ENCODE data around the gene MAP2K5. TPM values are rescaled to one million over a fixed set of nuclear protein-coding genes. Genes with fewer than 3 reads are reported as not detected.

MAP2K5 gene
- total RNA-seq, 4 donors from 2014 or later = 7.2 to 14.2 (median 9.3) TPM

DNA sequence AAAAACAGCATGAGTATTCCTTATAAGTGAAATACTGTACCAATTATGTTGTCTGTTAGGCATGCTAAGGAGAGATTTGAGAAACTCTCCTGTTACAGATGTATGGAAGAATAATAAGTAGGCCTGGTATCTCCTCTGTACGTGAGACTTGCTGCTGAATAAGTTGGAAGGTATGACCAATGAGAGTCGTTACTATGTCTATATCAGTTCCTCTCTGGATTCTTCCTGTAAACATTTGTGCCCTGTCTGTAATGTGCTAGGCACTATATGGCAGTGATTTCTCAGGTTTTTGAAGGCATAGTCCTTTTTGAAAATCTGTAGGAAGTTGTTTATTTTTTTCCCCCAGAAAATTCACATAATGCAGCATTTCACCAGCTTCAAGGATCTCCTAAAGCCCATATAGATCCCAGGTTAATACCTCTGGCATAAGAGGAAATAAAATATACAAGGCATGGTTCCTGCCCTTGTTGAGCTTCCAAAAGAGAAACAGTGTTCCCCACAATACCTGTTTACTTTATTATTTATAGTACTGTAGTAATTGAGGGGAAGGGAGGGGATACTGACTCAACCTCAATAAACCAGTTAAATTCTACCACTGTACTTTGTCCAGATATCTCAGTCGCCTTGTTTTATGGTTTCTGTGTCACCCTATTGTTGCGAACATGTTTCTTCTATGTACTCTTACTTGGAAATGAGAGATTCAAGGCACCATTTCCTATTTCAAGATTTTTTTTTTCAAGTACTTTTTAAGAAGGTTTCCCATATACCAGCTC lies 28.6 kb downstream of the MAP2K5 start:
- no peak for ATAC-seq (ENCODE audit: low FRiP score)
- TF ChIP-seq, protein P1, sequence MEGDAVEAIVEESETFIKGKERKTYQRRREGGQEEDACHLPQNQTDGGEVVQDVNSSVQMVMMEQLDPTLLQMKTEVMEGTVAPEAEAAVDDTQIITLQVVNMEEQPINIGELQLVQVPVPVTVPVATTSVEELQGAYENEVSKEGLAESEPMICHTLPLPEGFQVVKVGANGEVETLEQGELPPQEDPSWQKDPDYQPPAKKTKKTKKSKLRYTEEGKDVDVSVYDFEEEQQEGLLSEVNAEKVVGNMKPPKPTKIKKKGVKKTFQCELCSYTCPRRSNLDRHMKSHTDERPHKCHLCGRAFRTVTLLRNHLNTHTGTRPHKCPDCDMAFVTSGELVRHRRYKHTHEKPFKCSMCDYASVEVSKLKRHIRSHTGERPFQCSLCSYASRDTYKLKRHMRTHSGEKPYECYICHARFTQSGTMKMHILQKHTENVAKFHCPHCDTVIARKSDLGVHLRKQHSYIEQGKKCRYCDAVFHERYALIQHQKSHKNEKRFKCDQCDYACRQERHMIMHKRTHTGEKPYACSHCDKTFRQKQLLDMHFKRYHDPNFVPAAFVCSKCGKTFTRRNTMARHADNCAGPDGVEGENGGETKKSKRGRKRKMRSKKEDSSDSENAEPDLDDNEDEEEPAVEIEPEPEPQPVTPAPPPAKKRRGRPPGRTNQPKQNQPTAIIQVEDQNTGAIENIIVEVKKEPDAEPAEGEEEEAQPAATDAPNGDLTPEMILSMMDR (IDR thresholded peaks at IDR 0.05) = no peak
- no peak for DNase-seq (ENCODE audit: low spot score)

GRCh38 chr15:67571648-67572415 lies 29.3 kb downstream of the MAP2K5 start:
- no peak for DNase-seq (ENCODE audit: low spot score)
- TF ChIP-seq, protein P1 (IDR thresholded peaks at IDR 0.05) = no peak
- no peak for ATAC-seq (ENCODE audit: low FRiP score)

- DNase-seq (ENCODE audit: low spot score) (no peak), ATAC-seq (ENCODE audit: low FRiP score) (no peak)
- TF ChIP-seq, protein P1 (IDR thresholded peaks at IDR 0.05) = no peak
These were observed 30.7 kb downstream of the MAP2K5 start for GRCh38 chr15:67573194-67573593.

- TF ChIP-seq, protein P1 (IDR thresholded peaks at IDR 0.05) = no peak
- ATAC-seq (ENCODE audit: low FRiP score) (no peak), DNase-seq (ENCODE audit: low spot score) (no peak)
These were observed 32.6 kb downstream of the MAP2K5 start for GRCh38 chr15:67575039-67575502.

DNA sequence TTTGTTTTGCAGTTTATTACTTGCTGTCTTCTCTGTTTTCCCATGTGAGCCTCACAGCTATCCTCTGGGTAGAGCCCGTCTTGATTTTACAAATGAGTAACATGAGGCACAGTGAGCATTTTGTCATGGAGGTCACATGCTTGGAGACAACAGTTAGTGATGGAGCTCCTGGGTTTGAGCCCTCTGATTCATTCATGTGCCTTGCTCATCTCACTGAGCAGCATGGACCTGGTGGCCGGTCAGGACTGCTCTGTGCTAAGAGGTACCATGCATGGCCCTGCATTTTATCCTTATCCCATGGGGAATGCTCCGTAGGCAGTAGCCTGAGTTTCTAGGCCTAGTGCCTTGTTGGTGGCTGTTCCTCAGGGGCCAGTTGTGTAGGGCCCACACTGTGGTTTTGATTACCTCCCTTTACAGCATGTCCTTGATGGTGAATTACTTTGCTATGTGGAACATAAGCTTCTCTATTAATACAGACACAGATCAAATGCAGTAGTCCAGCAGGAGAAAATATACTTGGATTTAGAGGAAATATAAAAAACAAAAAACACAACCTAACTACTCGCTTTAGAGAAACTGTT lies 35.6 kb downstream of the MAP2K5 start:
- TF ChIP-seq, protein P1 (IDR thresholded peaks at IDR 0.05) = no peak
- ATAC-seq (ENCODE audit: low FRiP score) = no peak
- DNase-seq (ENCODE audit: low spot score) = no peak

- DNase-seq (ENCODE audit: low spot score) = no peak
- ATAC-seq (ENCODE audit: low FRiP score) = no peak
- TF ChIP-seq, protein P1 (IDR thresholded peaks at IDR 0.05) = no peak
These were observed 36.7 kb downstream of the MAP2K5 start for GRCh38 chr15:67579164-67579563.

Measured in omental fat pad (tissue), 4 donors.